Measurements from ENCODE around the gene GGT1.
A peak's percentile ranks its signal among the peaks of the same experiment; 100 is the strongest.
"Not testable (repeated sequence)": the region's sequence is repeated elsewhere in the genome, so short reads cannot be mapped to it uniquely, and the experiment has no call there.

The GGT1 gene

GRCh38 chr22:24602847-24603769 lies at the start of gene GGT1:
Gene GGT1, plus strand, starts transcription at chr22:24603193. Its CDS starts 7,889 bp downstream, at chr22:24611082.
- H3K27me3 Mint-ChIP-seq, H3K9me3 Mint-ChIP-seq, DNase-seq: not testable (repeated sequence)
- peak within 1 kb of the TSS; percentile 22 to 60 for H3K27ac Mint-ChIP-seq
- peaks cover 51% of the 10 kb centered on the region for H3K4me1 Mint-ChIP-seq
- peak; percentile 2 for ATAC-seq
- peak within 1 kb of the TSS; percentile 69 to 76 for H3K4me3 Mint-ChIP-seq

- DNase-seq (no peak), ATAC-seq (no peak)
- peaks cover 50% of the 10 kb centered on the region for H3K4me1 Mint-ChIP-seq
- H3K4me3 Mint-ChIP-seq, result peak overlapping the region; percentile 97 to 100
- peak overlapping the region; percentile 99 for H3K27ac Mint-ChIP-seq
- no peaks in the 10 kb centered on the region for H3K27me3 Mint-ChIP-seq
- H3K9me3 Mint-ChIP-seq, result no peaks in the 10 kb centered on the region
Observed at GRCh38 chr22:24553597-24554312, 49.2 kb upstream of the GGT1 start.

- peak within 1 kb of the TSS; percentile 97 to 100 for H3K4me3 Mint-ChIP-seq
- ATAC-seq (no peak), DNase-seq (peak; percentile 24 to 34)
- peak within 1 kb of the TSS; percentile 99 for H3K27ac Mint-ChIP-seq
- H3K9me3 Mint-ChIP-seq, result no peaks in the 10 kb centered on the region
- no peaks in the 10 kb centered on the region for H3K27me3 Mint-ChIP-seq
- H3K4me1 Mint-ChIP-seq, result peaks cover 57% of the 10 kb centered on the region
Observed at GRCh38 chr22:24554313-24555164, 48.5 kb upstream of the GGT1 start, which contains the start of gene GUCD1. Gene GUCD1, minus strand, starts transcription at chr22:24555138. Its CDS starts 147 bp downstream, at chr22:24554991.

GRCh38 chr22:24555165-24556039 lies 47.6 kb upstream of the GGT1 start, which contains the start of gene SNRPD3:
Gene SNRPD3, plus strand, starts transcription at chr22:24555999. Its CDS starts 1,676 bp downstream, at chr22:24557675.
- Mint-ChIP-seq H3K9me3 (no peaks in the 10 kb centered on the region), H3K4me1 (peaks cover 58% of the 10 kb centered on the region), H3K4me3 (peak within 1 kb of the TSS; percentile 97 to 100), H3K27ac (peak within 1 kb of the TSS; percentile 99), H3K27me3 (no peaks in the 10 kb centered on the region)
- DNase-seq, result peak; percentile 96 to 98
- ATAC-seq, result peak; percentile 91

- H3K4me1 Mint-ChIP-seq, result peaks cover 59% of the 10 kb centered on the region
- H3K9me3 Mint-ChIP-seq, result no peaks in the 10 kb centered on the region
- no peak for ATAC-seq
- H3K27me3 Mint-ChIP-seq, result no peaks in the 10 kb centered on the region
- peak overlapping the region in 1 of 2 donors; percentile 42 for H3K27ac Mint-ChIP-seq
- no peak for DNase-seq
- H3K4me3 Mint-ChIP-seq, result no peak overlapping the region
Observed at GRCh38 chr22:24559471-24559870, 43.5 kb upstream of the GGT1 start.

- no peaks in the 10 kb centered on the region for H3K9me3 Mint-ChIP-seq
- peaks cover 68% of the 10 kb centered on the region for H3K4me1 Mint-ChIP-seq
- no peak for DNase-seq
Observed at GRCh38 chr22:24563246-24563645, 39.7 kb upstream of the GGT1 start.

GRCh38 chr22:24564376-24565058 lies 38.5 kb upstream of the GGT1 start:
- Mint-ChIP-seq H3K27ac (peak overlapping the region; percentile 74 to 94), H3K9me3 (no peaks in the 10 kb centered on the region), H3K27me3 (no peaks in the 10 kb centered on the region), H3K4me1 (peaks cover 55% of the 10 kb centered on the region), H3K4me3 (no peak overlapping the region)
- no peak for ATAC-seq
- no peak for DNase-seq

More at GRCh38 chr22:24563246-24563645, 39.7 kb upstream of the GGT1 start:
- Mint-ChIP-seq H3K27me3 (no peaks in the 10 kb centered on the region), H3K4me3 (no peak overlapping the region), H3K27ac (no peak overlapping the region)
- no peak for ATAC-seq

GRCh38 chr22:24565077-24565476 lies 37.9 kb upstream of the GGT1 start:
- Mint-ChIP-seq H3K4me3 (no peak overlapping the region), H3K27ac (peak overlapping the region in 1 of 2 donors; percentile 52), H3K4me1 (peaks cover 54% of the 10 kb centered on the region), H3K9me3 (no peaks in the 10 kb centered on the region), H3K27me3 (no peaks in the 10 kb centered on the region)
- no peak for ATAC-seq
- DNase-seq, result no peak

- peaks cover 43% of the 10 kb centered on the region for H3K4me1 Mint-ChIP-seq
- no peaks in the 10 kb centered on the region for H3K27me3 Mint-ChIP-seq
- no peak for DNase-seq
- H3K9me3 Mint-ChIP-seq, result no peaks in the 10 kb centered on the region
- no peak overlapping the region for H3K4me3 Mint-ChIP-seq
- ATAC-seq, result no peak
- H3K27ac Mint-ChIP-seq, result peak overlapping the region; percentile 83 to 92
Observed at GRCh38 chr22:24566899-24567511, 36.0 kb upstream of the GGT1 start.

GRCh38 chr22:24567668-24568067 lies 35.3 kb upstream of the GGT1 start:
- no peaks in the 10 kb centered on the region for H3K27me3 Mint-ChIP-seq
- no peak overlapping the region for H3K4me3 Mint-ChIP-seq
- no peak overlapping the region for H3K27ac Mint-ChIP-seq
- no peak for DNase-seq
- no peak for ATAC-seq
- no peaks in the 10 kb centered on the region for H3K9me3 Mint-ChIP-seq
- H3K4me1 Mint-ChIP-seq, result peaks cover 37% of the 10 kb centered on the region

GRCh38 chr22:24571266-24571665 lies 31.7 kb upstream of the GGT1 start:
- Mint-ChIP-seq H3K27ac (peak overlapping the region; percentile 76 to 87), H3K27me3 (no peaks in the 10 kb centered on the region), H3K9me3 (no peaks in the 10 kb centered on the region), H3K4me1 (peaks cover 8% of the 10 kb centered on the region), H3K4me3 (no peak overlapping the region)
- DNase-seq (no peak), ATAC-seq (no peak)

- Mint-ChIP-seq H3K27ac (peak overlapping the region; percentile 72 to 77), H3K27me3 (no peaks in the 10 kb centered on the region), H3K9me3 (no peaks in the 10 kb centered on the region), H3K4me1 (no peaks in the 10 kb centered on the region), H3K4me3 (no peak overlapping the region)
- DNase-seq (no peak), ATAC-seq (no peak)
Observed at GRCh38 chr22:24576778-24577177, 26.2 kb upstream of the GGT1 start.

GRCh38 chr22:24578355-24579257 lies 24.4 kb upstream of the GGT1 start:
- H3K4me3 Mint-ChIP-seq, result no peak overlapping the region
- H3K27ac Mint-ChIP-seq, result peak overlapping the region in 1 of 2 donors; percentile 10
- DNase-seq (no peak), ATAC-seq (no peak)
- H3K9me3 Mint-ChIP-seq, result no peaks in the 10 kb centered on the region
- no peaks in the 10 kb centered on the region for H3K27me3 Mint-ChIP-seq
- H3K4me1 Mint-ChIP-seq, result no peaks in the 10 kb centered on the region
